Measurements from ENCODE around the gene CENPP. TPM values are rescaled to one million over a fixed set of nuclear protein-coding genes. Genes with fewer than 3 reads are reported as not detected.
A peak's percentile ranks its signal among the peaks of the same experiment; 100 is the strongest.

Gene CENPP
- 3.0 TPM for total RNA-seq

DNA sequence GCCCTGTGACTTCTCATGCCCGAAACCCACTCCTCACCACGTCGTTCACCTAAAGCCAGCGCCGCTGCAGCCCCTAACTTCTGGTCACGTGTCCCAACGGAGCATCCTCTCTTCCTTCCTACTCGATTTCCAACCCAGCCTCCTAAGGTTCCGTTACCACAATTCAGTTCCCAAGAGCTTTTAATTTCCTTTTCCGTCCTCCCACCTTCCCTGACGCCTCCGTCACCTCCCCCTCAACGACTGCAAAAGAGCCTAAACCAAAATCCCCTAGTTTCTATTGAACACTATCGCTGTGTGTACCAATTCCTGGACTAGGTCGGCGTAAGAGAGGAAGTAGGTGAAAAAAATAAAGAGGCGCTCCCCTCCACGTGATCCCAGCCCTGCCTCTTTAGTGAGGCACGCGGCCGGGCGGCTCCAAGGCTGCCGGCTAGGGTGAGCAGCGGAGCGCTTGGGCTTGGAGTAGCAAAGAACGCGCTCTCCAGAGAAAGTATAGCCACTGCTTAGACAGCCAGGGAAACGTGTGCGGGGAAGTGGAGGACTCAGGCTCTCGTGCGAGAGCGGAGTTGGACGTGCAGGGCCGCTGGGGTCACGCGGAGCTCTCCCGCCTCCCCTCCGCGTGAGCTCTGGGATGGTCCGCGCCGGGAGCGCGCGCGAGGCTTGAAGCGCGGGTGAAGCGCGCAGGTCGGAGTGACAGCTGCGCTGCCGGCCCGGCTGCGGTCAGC lies at the start of gene CENPP, which contains the start of gene NOL8:
Gene CENPP, plus strand, starts transcription at position 685 of the 722 bp plus-strand sequence.
Gene NOL8, minus strand, starts transcription at position 82 of the 722 bp plus-strand sequence. CDS start 1,189 bp downstream, outside the sequence.
- peak; percentile 79 to 94 (median 90) for DNase-seq (ENCODE audit: low read depth in 2 of 3, low spot score in 2 of 3)

DNA sequence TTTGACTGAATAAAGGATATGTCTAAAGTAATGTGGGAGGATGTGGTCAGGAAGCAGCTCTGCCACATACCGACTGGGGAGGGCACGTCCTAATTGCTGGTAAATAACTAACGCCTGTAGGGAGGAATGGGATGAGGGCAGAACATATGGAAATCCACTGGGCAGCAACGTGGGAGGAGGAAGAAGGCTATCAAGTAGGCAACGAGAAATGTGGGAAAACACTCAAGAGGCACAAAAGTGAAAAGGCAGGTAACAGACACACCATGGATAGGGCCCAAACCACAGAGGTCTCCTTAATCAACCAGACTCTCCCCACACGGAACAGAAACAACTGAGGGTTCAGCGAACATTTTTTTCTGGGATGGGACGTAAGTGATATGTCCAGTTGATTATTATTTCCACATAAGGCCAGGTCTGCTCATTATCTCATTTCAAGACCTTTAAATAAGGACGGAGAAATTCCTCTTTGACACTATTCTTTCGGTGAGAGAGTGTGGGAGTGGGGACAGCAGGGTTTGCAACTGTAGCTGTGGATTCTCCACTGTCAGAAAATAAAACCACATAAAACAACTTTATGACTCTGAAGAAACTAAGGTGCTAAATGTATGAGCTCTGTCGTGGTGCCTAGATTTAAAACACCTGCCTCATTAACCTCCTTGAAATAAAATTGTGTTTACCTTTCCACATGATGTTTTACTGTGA lies 49.3 kb upstream of the CENPP start:
- no peak for DNase-seq (ENCODE audit: low read depth in 2 of 3, low spot score in 2 of 3)

DNA sequence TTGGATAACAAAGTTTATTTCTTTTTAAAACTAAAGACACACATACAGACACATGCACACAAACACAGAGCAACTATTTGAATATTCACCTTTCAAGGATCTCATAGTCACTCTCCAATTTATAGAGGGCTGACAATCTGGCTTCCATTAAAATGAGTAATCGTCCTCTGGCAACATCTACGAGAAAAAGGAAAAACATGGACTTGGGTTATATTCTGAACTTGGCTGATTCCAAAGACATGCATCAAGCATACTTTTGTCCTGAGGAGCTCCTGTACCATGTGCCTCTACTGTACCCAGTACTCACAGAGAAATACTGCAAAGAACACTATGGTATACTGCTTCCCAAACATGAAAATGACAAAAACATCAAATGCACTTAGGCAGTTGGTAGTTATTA lies 47.6 kb upstream of the CENPP start:
- no peak for DNase-seq (ENCODE audit: low read depth in 2 of 3, low spot score in 2 of 3)

DNA sequence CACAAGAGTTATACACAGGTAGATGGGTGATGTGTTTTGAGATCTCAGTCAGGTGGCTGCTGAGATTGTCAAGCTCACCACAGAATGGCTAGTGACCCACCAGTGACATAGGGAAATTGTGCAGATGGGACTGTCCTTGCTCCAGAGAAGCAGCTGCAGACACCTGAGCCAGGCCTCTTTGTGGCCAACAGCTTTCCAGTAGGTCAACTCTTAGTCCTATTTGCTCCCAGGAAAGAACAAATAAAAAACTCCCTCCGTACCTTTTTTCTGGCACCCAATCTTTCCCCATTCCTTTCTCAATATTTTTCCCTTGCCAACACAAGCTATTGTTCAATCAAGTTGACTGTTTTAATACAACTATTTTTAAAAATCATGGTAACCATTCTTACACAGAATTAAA lies 46.5 kb upstream of the CENPP start:
- DNase-seq (ENCODE audit: low read depth in 2 of 3, low spot score in 2 of 3) = no peak

DNA sequence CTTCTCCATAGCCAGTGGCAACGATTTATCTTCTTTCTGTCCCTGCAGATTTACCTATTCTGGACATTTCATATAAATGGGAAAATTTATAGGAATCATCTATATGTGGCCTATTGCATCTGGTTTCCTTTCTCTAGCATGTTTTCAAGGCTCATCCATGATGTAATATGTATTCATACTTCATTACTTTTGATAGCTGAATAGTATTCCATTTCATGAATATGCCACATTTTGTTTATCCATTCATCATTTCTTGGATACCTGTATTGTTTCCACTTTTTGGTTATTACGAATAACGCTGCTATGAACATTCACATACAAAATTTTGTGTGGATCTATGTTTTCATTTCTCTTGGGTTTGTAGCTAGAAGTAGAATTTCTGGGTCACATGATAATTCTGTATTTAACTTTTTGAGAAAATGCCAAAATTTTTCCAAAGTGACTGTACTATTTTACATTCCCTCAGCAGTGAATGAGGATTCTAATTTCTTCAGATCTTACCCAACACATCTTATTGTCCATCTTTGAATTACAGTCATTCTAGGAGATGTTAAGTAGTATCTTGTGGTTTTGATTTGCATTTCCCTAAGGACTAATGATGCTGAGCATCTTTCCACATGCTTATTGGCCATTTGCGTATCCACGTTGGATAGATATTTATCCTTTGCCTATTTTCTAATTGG lies 35.9 kb upstream of the CENPP start:
- DNase-seq (ENCODE audit: low read depth in 2 of 3, low spot score in 2 of 3) = no peak

DNA sequence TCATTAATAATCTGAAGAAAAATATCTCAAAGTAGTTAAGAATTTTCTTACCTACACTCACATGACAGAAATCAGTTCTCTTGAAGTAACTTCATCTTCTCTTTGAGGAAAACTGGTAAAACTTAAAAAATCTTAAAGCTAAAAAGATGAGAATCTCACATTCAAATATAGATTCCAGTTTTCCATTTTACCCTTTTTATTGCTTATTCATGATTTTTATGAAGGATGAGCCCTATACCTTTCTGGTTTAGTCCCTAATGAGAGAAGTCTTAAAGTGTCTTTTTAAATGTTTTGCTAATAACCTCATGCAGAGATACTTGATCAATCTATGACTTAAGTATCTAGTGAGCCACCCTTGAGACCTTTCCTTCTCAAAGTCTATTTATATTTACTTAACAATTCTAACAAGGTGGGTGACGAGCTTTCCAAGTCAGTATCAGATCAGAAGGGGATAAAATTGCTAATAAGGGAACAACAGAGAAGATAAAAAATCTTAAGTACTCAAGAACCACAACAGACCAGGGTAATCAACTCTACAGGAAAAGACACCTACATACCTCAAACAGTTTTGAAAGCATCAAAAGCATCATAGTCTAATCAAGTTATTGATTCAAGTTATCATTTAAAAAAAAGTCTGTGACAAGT lies 34.8 kb upstream of the CENPP start:
- DNase-seq (ENCODE audit: low read depth in 2 of 3, low spot score in 2 of 3) = no peak

DNA sequence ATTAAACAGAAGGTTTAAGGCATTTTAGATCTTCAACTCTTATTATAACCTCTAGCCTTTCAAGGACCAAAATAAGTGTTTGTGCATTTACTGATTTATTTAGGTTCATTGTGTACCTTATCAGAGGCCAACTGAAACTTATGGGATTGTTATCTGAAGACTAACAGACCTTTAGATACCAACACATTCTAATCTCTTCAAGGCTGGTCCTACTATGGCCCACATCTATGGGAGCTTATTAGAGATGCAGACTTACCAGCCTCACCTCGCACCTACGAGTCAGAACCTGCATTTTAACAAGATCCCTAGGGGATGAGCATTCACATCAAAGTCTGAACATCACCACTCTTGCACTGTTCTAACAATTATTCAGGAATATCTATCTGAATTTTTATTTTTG lies 34.2 kb upstream of the CENPP start:
- no peak for DNase-seq (ENCODE audit: low read depth in 2 of 3, low spot score in 2 of 3)

DNA sequence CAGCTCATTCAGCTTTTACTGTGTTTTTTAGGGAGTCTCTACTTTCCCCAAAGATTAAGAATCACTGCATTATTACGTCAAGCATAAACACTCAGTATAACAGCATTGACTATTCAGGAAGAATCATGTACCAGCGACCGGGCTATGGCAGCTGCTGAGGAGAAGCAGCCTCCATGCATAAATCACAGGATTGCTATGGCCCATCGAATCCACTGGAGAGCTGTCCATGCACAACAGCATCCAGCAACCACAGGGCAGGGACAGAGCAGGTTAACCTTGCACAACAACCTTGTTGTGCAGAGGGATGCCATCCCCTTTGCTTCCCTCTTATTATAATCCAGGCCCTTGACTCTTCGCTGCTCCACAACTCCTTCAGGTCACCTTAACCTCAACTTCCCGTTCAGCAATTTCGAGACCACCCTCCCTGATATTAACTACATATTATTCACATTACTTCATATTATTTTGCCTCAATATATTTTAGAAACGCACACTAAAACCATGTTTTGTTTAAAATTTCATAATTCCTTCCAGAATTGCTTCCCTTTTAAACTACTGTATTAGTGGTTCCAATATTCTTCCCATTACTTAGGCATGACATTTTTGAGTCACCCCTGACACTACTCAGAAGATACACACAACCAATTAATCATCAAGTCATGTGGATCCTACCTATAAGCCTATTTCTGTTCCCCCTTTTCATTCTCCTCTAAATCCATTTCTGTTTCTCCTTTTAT lies 33.2 kb upstream of the CENPP start:
- no peak for DNase-seq (ENCODE audit: low read depth in 2 of 3, low spot score in 2 of 3)

DNA sequence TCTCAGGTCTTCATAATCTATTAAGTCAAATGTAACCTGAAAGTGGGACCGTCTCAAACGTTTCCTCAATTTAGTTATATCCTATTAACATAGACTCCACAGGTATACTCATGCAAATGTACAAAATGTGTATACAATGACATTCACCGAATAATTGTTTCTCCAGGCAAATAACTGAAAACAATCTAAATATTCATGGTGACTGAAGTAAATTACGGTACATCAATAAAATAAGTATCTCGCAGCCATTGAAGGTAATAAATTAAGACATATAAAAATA lies 32.7 kb upstream of the CENPP start:
- no peak for DNase-seq (ENCODE audit: low read depth in 2 of 3, low spot score in 2 of 3)

DNA sequence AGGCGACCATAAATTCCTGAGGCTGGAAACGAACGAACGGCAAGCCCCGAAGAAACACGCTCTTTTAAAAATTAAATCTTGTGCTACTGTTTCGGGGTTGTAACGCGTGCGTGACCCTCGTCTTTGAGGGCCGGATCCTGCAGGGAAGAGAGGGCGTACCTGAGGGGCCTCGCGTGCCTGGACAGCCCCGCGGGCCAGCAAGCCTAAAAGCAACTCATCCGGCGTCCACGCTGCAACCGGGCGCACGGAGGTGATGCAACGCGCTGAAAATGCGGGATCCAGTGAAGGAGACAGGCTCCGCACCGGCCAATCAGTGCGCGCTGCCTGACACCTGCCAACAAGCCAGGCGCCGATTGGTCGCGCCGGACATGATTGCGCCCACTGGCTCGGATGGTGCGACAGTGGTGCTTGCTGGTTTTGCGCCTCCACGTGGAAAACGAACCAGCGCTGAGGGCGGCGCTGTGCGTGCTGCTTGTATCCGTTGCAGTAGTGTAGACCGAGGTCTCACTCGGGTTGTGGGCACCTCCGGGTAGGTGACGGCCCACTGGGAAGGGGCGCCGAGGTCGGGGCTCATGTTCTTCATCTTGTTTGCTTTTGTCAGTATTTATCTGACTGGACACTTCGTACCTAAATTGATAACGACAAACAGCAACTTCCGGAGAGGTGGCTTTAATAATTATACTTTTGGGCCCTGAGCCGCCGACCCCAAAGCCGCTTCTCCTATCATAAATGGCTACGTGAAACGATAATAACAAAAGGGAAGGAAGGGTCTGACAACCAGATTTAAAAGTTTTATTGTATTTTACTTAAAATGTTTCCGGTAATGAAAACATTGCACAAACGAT lies 32.1 kb upstream of the CENPP start, which contains the start of gene IARS1:
Gene IARS1, minus strand, starts transcription at position 246 of the 845 bp plus-strand sequence. CDS start 4,278 bp downstream, outside the sequence.
- peak; percentile 98 to 99 (median 98) for DNase-seq (ENCODE audit: low read depth in 2 of 3, low spot score in 2 of 3)

DNA sequence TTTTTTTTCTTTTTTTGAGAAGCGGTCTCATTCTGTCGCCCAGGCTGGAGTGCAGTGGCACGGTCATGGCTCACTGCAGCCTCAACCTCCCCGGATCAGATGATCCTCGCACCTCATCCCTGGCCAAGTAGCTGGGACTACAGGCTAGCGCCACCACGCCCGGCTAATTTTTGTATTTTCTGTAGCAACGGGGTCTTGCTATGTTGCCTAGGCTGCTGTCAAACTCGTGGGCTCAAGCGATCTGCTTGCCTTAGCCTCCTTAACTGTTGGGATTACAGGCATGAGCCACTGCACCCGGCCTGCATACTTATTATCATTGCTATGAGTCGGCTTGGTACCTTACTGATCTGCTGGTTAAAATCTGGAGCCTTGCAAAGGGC lies 31.5 kb upstream of the CENPP start:
- peak in 1 of 3 donors; percentile 13 for DNase-seq (ENCODE audit: low read depth in 2 of 3, low spot score in 2 of 3)

DNA sequence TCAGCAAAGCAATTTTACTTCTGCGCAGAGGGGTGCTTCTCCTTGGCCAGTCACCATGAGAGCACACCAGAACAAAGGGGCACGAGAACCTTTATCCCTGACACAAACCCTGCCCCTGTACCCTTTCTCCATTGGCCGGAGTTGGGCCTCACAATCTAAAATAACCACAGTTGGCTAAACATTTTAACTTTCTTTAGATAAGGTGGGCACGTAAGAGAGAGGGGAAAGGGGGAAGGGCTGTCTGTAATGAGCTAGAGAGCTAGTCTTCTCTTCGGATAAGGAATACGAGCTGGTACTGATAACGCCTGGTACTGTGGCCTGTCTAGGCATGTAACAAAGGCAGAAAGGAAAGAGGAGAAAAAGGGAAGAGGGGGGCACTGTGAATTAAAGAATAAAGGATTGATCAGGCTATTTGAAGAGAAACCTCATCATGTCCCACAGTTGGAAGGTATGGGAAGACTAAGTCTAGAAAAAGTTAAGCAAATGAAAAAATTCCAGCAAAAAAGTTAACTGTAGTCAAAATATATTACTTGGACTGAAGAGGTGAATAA lies 30.4 kb upstream of the CENPP start:
- peak in 1 of 3 donors; percentile 13 for DNase-seq (ENCODE audit: low read depth in 2 of 3, low spot score in 2 of 3)

DNA sequence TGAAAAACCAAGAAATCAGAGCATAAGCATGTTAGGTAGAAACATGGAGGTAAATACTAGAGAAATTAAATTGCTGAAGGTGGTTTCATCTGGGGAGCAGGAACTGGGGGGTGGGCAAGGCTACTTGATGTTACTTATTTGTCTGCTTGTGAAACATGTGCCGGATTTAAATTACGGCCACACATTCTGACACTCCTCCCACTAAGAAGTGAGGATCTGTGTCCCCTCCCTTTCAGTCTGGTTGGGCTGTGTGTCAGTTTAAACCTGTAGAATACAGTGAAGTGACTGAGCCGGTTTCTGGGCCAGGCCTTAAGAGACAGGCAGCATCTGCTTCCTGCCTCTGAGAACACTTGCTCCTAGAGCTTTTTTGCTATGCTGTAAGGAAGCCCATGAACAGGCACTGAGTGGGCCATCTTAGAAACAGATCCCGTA lies 29.9 kb upstream of the CENPP start:
- DNase-seq (ENCODE audit: low read depth in 2 of 3, low spot score in 2 of 3) = peak in 2 of 3 donors; percentile 83 to 96

DNA sequence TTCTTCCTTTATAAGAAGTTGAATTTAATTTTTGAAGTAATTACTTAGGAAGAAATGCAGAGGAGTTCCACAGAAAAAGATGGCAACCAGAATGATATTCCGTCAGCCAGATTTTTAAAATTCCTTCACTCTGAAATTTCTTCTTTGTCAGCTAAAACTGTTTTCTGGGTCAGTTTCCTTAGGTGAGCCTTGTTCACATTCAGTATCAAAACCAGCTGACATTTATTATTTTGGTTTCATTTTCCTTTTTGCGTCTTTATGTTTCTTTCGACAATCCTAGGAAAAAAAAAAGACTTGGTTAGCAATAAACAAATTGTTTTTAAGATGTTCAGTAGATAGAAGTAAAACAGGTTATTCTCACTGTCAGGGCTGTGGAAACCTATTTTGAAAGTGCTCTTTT lies 28.1 kb upstream of the CENPP start:
- no peak for DNase-seq (ENCODE audit: low read depth in 2 of 3, low spot score in 2 of 3)

DNA sequence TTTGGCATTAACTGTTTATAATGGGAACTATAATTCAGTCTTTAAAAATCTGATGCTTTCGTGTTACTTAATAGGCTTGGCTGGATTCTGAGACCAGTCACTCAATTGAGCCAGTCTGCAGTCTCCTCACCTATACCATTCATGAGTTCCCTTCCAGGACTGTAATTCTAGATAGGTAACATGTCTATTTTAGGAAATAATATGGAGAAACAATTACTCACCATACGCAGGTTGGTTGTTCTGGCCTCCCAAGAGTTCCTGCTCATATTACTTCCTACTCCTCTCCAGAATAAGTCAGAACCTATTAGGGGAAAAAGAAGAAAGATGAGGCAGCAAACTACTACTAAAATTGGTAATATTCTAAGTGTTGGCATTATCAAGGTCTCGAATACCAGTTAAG lies 27.7 kb upstream of the CENPP start:
- DNase-seq (ENCODE audit: low read depth in 2 of 3, low spot score in 2 of 3) = no peak

DNA sequence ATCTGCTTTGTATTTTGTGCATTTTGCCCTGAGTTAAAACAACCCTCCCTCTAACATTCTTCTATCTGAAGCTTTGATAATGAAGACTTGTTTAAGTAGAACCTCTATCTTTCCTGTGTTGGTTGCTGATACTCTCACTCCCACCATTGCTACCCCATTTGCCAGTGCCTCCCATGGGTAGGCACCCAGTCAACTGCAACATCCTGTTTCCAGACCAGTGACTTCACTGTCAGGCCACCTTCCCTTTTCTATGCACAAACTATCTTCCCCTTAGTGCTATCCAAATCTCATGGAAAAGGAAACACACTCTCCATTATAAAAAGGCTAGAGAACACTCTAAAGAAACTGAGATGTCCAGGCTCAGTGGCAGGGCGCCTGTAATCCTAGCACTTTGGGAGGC lies 26.6 kb upstream of the CENPP start:
- DNase-seq (ENCODE audit: low read depth in 2 of 3, low spot score in 2 of 3) = no peak

DNA sequence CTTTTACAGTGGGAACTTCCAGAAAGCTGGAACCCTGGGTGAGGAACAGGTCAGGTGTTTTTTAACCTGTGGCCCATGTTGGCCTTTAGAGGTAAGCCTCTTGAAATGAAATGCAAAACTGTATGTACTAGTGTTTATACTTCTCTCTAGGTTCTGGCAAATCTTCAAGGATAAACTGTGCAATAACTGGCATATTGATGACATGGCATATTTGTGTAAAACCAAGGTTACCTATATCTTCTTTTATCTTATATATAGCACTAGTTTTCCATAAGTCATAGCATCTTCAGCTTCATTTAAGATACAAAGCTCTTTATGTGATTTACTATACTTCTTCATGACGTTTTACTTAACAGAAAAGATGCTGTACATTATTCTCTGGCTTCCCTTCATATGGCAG lies 24.8 kb upstream of the CENPP start:
- no peak for DNase-seq (ENCODE audit: low read depth in 2 of 3, low spot score in 2 of 3)

DNA sequence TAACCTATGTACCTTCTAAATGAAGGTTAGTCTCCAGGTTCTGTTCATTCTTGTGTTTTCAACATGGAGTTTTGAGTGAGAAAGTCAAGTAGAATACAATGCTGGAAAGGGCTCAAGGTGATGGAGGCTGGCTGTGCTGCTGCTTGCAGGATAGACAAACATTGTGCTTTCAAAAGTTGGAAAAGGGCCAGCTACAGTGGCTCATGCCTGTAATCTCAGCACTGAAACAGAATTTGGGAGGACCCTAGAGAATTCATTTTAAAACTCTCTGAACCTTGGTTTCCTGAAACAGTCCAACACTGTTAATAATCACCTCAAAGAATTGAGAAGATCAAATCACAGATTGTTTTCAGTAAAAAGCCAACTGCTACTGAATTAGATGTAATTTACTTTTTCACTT lies 16.9 kb upstream of the CENPP start:
- no peak for DNase-seq (ENCODE audit: low read depth in 2 of 3, low spot score in 2 of 3)

DNA sequence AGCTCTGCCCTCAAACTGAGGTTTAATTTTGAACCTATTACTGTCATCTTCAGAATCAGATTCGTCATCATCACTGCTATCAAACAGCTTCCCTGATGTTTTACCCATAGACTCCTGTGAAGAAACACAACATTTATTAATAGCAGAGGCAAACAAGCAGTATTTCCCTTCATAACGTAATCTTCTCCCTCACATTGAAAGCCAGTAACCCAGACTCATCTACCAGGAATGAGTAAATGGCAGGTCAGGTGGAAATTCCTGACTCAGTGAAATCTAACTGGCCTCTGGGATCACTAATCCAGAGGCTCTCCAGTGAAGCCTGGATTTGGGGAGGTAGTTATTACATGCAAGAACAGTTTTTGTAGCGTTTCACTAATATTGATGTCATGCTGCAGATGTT lies 15.2 kb upstream of the CENPP start:
- DNase-seq (ENCODE audit: low read depth in 2 of 3, low spot score in 2 of 3) = no peak

Measured in hematopoietic multipotent progenitor cell (in vitro differentiated cells).